Caco-2 (cell line): ENCODE measurements around the gene SGK2. TPM values are rescaled to one million over a fixed set of nuclear protein-coding genes. Genes with fewer than 3 reads are reported as not detected.
"Not testable (repeated sequence)": the region's sequence is repeated elsewhere in the genome, so short reads cannot be mapped to it uniquely, and the experiment has no call there.

Experiments
- BruUV-seq: library from RNA; stranded (reverse); fragments of 400-500 nt; replicated peaks from 2 replicates; lab custom pipeline; 2021; lab: Mats Ljungman, UMichigan
- CTCF ChIA-PET: fragments of 300-600 bp; sonication (Branson Sonifier 250); formaldehyde crosslinking; loops from one replicate; lab custom pipeline; 2022; ENCODE audit warnings: antibody characterized with exemption; lab: Charles Lee
- POLR2A ChIA-PET: fragments of 300-600 bp; sonication (Branson Sonifier 250); formaldehyde crosslinking; loops from one replicate; lab custom pipeline; 2022; ENCODE audit warnings: antibody characterized with exemption; lab: Charles Lee
- DNase-seq, 2 experiments: peaks; one replicate each; pipeline versions ENCODE4 v3.0.0 to v3.0.0-alpha.2; 2020 to 2022
- H3K27me3 ChIP-seq: replicated peaks from 2 replicates; pipeline ENCODE4 v1.6.0; 2011; ENCODE audit warnings: low read length; ENCODE audit not compliant: control insufficient read depth, insufficient read depth
- H3K36me3 ChIP-seq: 2 replicates; pipeline ENCODE4 v1.5.1; 2011; ENCODE audit warnings: low read length; ENCODE audit not compliant: control insufficient read depth, insufficient read depth
- H3K4me1 ChIP-seq: fragments of 250-450 bp; sonication (Bioruptor Pico); 2 replicates; pipeline ENCODE4 v1.5.1; 2020; ENCODE audit warnings: mild to moderate bottlenecking
- H3K4me3 ChIP-seq: 2 replicates; pipeline ENCODE4 v1.5.1; 2011; ENCODE audit warnings: low read depth, mild to moderate bottlenecking, control low read depth, low read length
- H3K9me3 ChIP-seq: fragments of 250-450 bp; sonication (Bioruptor Pico); 2 replicates; pipeline ENCODE4 v1.5.1; 2020; ENCODE audit warnings: mild to moderate bottlenecking, moderate library complexity
- H3K27ac Mint-ChIP-seq: one replicate; pipeline ENCODE4 v1.8.0; 2022; ENCODE audit warnings: mixed read lengths; ENCODE audit not compliant: unreplicated experiment
- H3K27me3 Mint-ChIP-seq: one replicate; pipeline ENCODE4 v1.8.0; 2022; ENCODE audit warnings: mixed read lengths; ENCODE audit not compliant: insufficient read depth, unreplicated experiment
- H3K36me3 Mint-ChIP-seq: one replicate; pipeline ENCODE4 v1.8.0; 2022; ENCODE audit warnings: mild to moderate bottlenecking, mixed read lengths; ENCODE audit not compliant: insufficient read depth, unreplicated experiment
- H3K4me1 Mint-ChIP-seq: one replicate; pipeline ENCODE4 v1.8.0; 2022; ENCODE audit warnings: low read depth, mixed read lengths; ENCODE audit not compliant: unreplicated experiment
- H3K4me3 Mint-ChIP-seq: one replicate; pipeline ENCODE4 v1.8.0; 2022; ENCODE audit warnings: mild to moderate bottlenecking, moderate library complexity, mixed read lengths; ENCODE audit not compliant: unreplicated experiment
- H3K9me3 Mint-ChIP-seq: one replicate; pipeline ENCODE4 v1.8.0; 2022; ENCODE audit warnings: mixed read lengths; ENCODE audit not compliant: unreplicated experiment
- CTCF ChIP-seq, 2 experiments: fragments of 200-600 bp in 1 of 2; IDR thresholded peaks; 1 replicate in 1 of 2; 2 replicates in 1 of 2; pipeline versions ENCODE4 v1.5.1 to v1.8.0; 2011 to 2022; ENCODE audit warnings: antibody characterized with exemption in 1 of 2, control low read depth in 1 of 2, inconsistent platforms in 1 of 2, low read depth in 1 of 2, low read length in 1 of 2, mild to moderate bottlenecking in 1 of 2, moderate library complexity in 1 of 2; ENCODE audit not compliant: insufficient read depth in 1 of 2, severe bottlenecking in 1 of 2, unreplicated experiment in 1 of 2
- intact Hi-C: fragments of 100-400 bp; cut with micrococcal nuclease; formaldehyde crosslinking; loops from one replicate; pipeline ENCODE4 v1.10.0; 2022; ENCODE audit not compliant: unreplicated experiment
- total RNA-seq: library from RNA; stranded (reverse); gene quantifications from 2 replicates; pipeline ENCODE4 v1.2.3, GENCODE V29; 2022

Gene SGK2
- total RNA-seq, 1 experiment from 2014 or later, result 5.2 TPM

DNA sequence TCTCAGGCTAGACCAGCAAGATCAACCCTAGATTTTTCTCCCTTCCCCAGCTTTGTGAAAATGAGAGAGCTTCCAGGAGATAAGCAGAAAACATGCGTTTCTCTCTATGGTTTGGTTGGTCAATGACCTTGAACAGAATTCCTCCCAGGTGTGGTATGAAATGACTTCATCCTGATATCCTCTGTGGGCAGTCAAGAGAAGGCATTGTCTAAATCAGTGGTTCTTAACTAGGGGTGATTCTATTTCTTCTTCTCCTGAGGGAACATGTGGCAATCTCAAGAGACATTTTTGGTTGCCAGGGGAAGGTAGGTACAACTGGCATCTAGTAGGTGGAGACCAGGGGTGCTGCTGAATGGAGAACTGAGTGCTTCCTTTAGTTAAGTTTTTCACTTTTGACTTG is 44.3 kb downstream of the SGK2 start:
- H3K36me3 Mint-ChIP-seq, result peaks cover 44% of the 10 kb centered on the region
- BruUV-seq, result no TSS peak
- Histone ChIP-seq H3K4me1 (no peaks in the 10 kb centered on the region), H3K4me3 (no peak overlapping the region), H3K27me3 (no peaks in the 10 kb centered on the region), H3K9me3 (no peaks in the 10 kb centered on the region), H3K36me3 (peaks cover 2% of the 10 kb centered on the region; the same call in 1 of the 2 replicates)
- H3K4me3 Mint-ChIP-seq, result no peak overlapping the region
- ChIA-PET POLR2A (no interaction called here), CTCF (no interaction called here)
- H3K9me3 Mint-ChIP-seq, result no peaks in the 10 kb centered on the region
- no peak for TF ChIP-seq CTCF (IDR thresholded peaks at IDR 0.05; ENCODE audit: insufficient read depth in 1 of 2, low read depth in 1 of 2, low read length in 1 of 2, severe bottlenecking in 1 of 2, unreplicated experiment in 1 of 2)
- H3K27ac Mint-ChIP-seq, result no peak overlapping the region
- DNase-seq, result no peak
- no peaks in the 10 kb centered on the region for H3K4me1 Mint-ChIP-seq
- H3K27me3 Mint-ChIP-seq, result no peaks in the 10 kb centered on the region
- intact Hi-C loops, result no loop called here

DNA sequence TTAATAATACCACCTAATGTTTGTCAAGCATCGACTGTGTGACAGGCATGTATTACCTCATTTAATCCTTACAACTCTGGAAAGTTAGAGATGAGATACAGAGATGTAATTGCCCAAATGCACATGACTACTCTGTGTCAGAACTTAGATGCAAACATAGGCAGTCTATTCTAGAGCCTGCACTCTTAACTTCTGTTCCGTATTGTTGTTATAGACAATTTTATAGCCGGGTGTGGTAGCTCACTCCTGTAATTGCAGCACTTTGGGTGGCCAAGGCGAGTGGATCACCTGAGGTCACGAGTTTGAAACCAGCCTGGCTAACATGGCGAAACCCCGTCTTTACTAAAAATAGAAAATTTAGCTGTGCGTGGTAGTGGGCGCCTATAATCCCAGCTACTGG is 46.9 kb downstream of the SGK2 start:
- H3K4me1 ChIP-seq, result no peaks in the 10 kb centered on the region
- H3K27ac Mint-ChIP-seq, result no peak overlapping the region
- H3K9me3 ChIP-seq, result no peaks in the 10 kb centered on the region
- H3K9me3 Mint-ChIP-seq, result no peaks in the 10 kb centered on the region
- H3K27me3 ChIP-seq, result no peaks in the 10 kb centered on the region
- H3K27me3 Mint-ChIP-seq, result no peaks in the 10 kb centered on the region
- H3K36me3 ChIP-seq, result peaks cover 2% of the 10 kb centered on the region; the same call in 1 of the 2 replicates
- intact Hi-C loops, result no loop called here
- H3K36me3 Mint-ChIP-seq, result peaks cover 49% of the 10 kb centered on the region
- ChIA-PET POLR2A (no interaction called here), CTCF (no interaction called here)
- no peak for TF ChIP-seq CTCF (IDR thresholded peaks at IDR 0.05; ENCODE audit: insufficient read depth in 1 of 2, low read depth in 1 of 2, low read length in 1 of 2, severe bottlenecking in 1 of 2, unreplicated experiment in 1 of 2)
- BruUV-seq, result no TSS peak
- H3K4me3 Mint-ChIP-seq, result no peak overlapping the region
- H3K4me3 ChIP-seq, result no peak overlapping the region
- no peaks in the 10 kb centered on the region for H3K4me1 Mint-ChIP-seq
- no peak for DNase-seq

DNA sequence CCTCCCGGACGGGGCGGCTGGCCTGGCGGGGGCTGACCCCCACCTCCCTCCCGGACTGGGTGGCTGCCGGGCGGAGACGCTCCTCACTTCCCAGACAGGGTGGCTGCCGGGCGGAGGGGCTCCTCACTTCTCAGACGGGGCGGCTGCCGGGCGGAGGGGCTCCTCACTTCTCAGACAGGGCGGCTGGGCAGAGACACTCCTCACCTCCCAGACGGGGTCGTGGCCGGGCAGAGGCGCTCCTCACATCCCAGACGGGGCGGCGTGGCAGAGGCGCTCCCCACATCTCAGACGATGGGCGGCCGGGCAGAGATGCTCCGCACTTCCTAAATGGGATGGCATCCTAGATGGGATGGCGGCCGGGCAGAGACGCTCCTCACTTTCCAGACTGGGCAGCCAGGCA is 48.5 kb downstream of the SGK2 start:
- intact Hi-C loops, POLR2A ChIA-PET, H3K9me3 ChIP-seq, H3K27ac Mint-ChIP-seq, H3K4me3 ChIP-seq, H3K9me3 Mint-ChIP-seq, H3K4me1 Mint-ChIP-seq, CTCF ChIA-PET, H3K27me3 ChIP-seq, H3K4me3 Mint-ChIP-seq, H3K4me1 ChIP-seq, BruUV-seq, DNase-seq, H3K27me3 Mint-ChIP-seq, H3K36me3 ChIP-seq: not testable (repeated sequence)
- H3K36me3 Mint-ChIP-seq, result peaks cover 47% of the 10 kb centered on the region

GRCh38 chr20:43631598-43631997 is 72.8 kb downstream of the SGK2 start:
- H3K4me1 ChIP-seq, result peaks cover 7% of the 10 kb centered on the region
- H3K9me3 ChIP-seq, result no peaks in the 10 kb centered on the region
- BruUV-seq, result no TSS peak
- DNase-seq, result no peak
- H3K36me3 ChIP-seq, result 0 out of 2 replicates have a peak, but pooled peaks cover 2% of the 10 kb centered on the region
- no peaks in the 10 kb centered on the region for H3K9me3 Mint-ChIP-seq
- no peaks in the 10 kb centered on the region for H3K27me3 Mint-ChIP-seq
- H3K36me3 Mint-ChIP-seq, result peaks cover 25% of the 10 kb centered on the region
- intact Hi-C loops, result no loop called here
- ChIA-PET POLR2A (no interaction called here), CTCF (no interaction called here)
- H3K4me3 Mint-ChIP-seq, result no peak overlapping the region
- no peak overlapping the region for H3K4me3 ChIP-seq
- TF ChIP-seq CTCF (IDR thresholded peaks at IDR 0.05; ENCODE audit: insufficient read depth in 1 of 2, low read depth in 1 of 2, low read length in 1 of 2, severe bottlenecking in 1 of 2, unreplicated experiment in 1 of 2), result no peak
- H3K27ac Mint-ChIP-seq, result no peak overlapping the region
- peaks cover 10% of the 10 kb centered on the region for H3K4me1 Mint-ChIP-seq
- no peaks in the 10 kb centered on the region for H3K27me3 ChIP-seq
